ENCODE data around the gene CREBRF. TPM values are rescaled to one million over a fixed set of nuclear protein-coding genes. Genes with fewer than 3 reads are reported as not detected.

The CREBRF gene
- polyA plus RNA-seq, 2 of the 4 experiments (the other 2 are of a cell fraction): 1.8 to 7.2 TPM

- Histone ChIP-seq H3K4me2 (no peak overlapping the region), H3K4me1 (no peaks in the 10 kb centered on the region), H3K4me3 (no peak overlapping the region), H3K9me3 (no peaks in the 10 kb centered on the region), H3K27ac (no peak overlapping the region)
- CTCF ChIA-PET: interaction anchor here (1.4 kb wide), 1 partner anchor 14 kb away, joined by 3 read pairs; no protein-coding TSS in a partner anchor
- no peak for TF ChIP-seq HDAC2 (IDR thresholded peaks at IDR 0.05)
- TF ChIP-seq RNF2 (IDR thresholded peaks at IDR 0.05; ENCODE audit: borderline replicate concordance, low read depth): no peak
- POLR2A ChIA-PET: no interaction called here
- DNase-seq (ENCODE audit: low read depth in 1 of 2, low spot score in 1 of 2) (no peak), FAIRE-seq (no peak), ATAC-seq (no peak)
- 92% methylated on average over 24 of the region's 24 CpGs for WGBS (ENCODE audit: missing lambda C conversion rate)
These were observed 20.0 kb upstream of the CREBRF start for GRCh38 chr5:173035904-173036707.

GRCh38 chr5:173039188-173039587 is 17.0 kb upstream of the CREBRF start:
- CTCF ChIA-PET: interaction anchor here (0.7 to 1.2 kb wide), 3 partner anchors 13 to 332 kb away, joined by 3 read pairs; partner anchors contain the start of gene RPL26L1
- POLR2A ChIA-PET: no interaction called here

GRCh38 chr5:173039964-173040363 is 16.2 kb upstream of the CREBRF start:
- no peaks in the 10 kb centered on the region for H3K4me1 ChIP-seq
- 89% methylated on average over 5 of the region's 5 CpGs for WGBS (ENCODE audit: missing lambda C conversion rate)
- CTCF ChIA-PET: interaction anchor here (0.8 to 1.2 kb wide), 2 partner anchors 13 to 56 kb away, joined by 3 read pairs; no protein-coding TSS in a partner anchor
- ATAC-seq (no peak), DNase-seq (ENCODE audit: low read depth in 1 of 2, low spot score in 1 of 2) (no peak), FAIRE-seq (no peak)
- no peak overlapping the region for H3K4me3 ChIP-seq
- no peak overlapping the region for H3K27ac ChIP-seq
- no peak overlapping the region for H3K4me2 ChIP-seq
- POLR2A ChIA-PET: no interaction called here
- TF ChIP-seq KDM1A (IDR thresholded peaks at IDR 0.05; ENCODE audit: low read depth) (no peak), PBX3 (IDR thresholded peaks at IDR 0.05) (no peak), EP300 (IDR thresholded peaks at IDR 0.05) (no peak), ZFP36 (IDR thresholded peaks at IDR 0.05; ENCODE audit: borderline replicate concordance, partially characterized antibody) (no peak), MAFK (IDR thresholded peaks at IDR 0.05; ENCODE audit: partially characterized antibody) (no peak), HEYL (CRISPR knock-in tag; IDR thresholded peaks at IDR 0.05) (no peak), RNF2 (IDR thresholded peaks at IDR 0.05; ENCODE audit: borderline replicate concordance, low read depth) (no peak), NR3C1 (IDR thresholded peaks at IDR 0.05) (no peak), PHF8 (IDR thresholded peaks at IDR 0.05; ENCODE audit: borderline replicate concordance, low read depth) (no peak), TFCP2L1 (CRISPR knock-in tag; IDR thresholded peaks at IDR 0.05) (no peak), BCL3 (IDR thresholded peaks at IDR 0.05) (no peak), CEBPB (IDR thresholded peaks at IDR 0.05) (no peak)
- no peaks in the 10 kb centered on the region for H3K9me3 ChIP-seq

More at GRCh38 chr5:173039188-173039587, 17.0 kb upstream of the CREBRF start:
- TF ChIP-seq REST (IDR thresholded peaks at IDR 0.05) (no peak), CHD4 (IDR thresholded peaks at IDR 0.05; ENCODE audit: borderline replicate concordance) (no peak), E2F6 (IDR thresholded peaks at IDR 0.05; ENCODE audit: borderline replicate concordance, low read depth) (no peak), KDM1A (IDR thresholded peaks at IDR 0.05; ENCODE audit: low read depth) (no peak), HDAC2 (IDR thresholded peaks at IDR 0.05) (no peak), SREBF2 (IDR thresholded peaks at IDR 0.05) (no peak), RNF2 (IDR thresholded peaks at IDR 0.05; ENCODE audit: borderline replicate concordance, low read depth) (no peak), HOXA7 (CRISPR knock-in tag; IDR thresholded peaks at IDR 0.05) (no peak), RFX5 (IDR thresholded peaks at IDR 0.05) (no peak), RCOR1 (IDR thresholded peaks at IDR 0.05; ENCODE audit: low read depth, low read length) (no peak)
- H3K27ac ChIP-seq: no peak overlapping the region
- no peak overlapping the region for H3K4me2 ChIP-seq
- no peaks in the 10 kb centered on the region for H3K4me1 ChIP-seq
- FAIRE-seq: no peak
- H3K4me3 ChIP-seq: no peak overlapping the region
- ATAC-seq: no peak
- 92% methylated on average over 3 of the region's 3 CpGs for WGBS (ENCODE audit: missing lambda C conversion rate)
- no peak for DNase-seq (ENCODE audit: low read depth in 1 of 2, low spot score in 1 of 2)
- no peaks in the 10 kb centered on the region for H3K9me3 ChIP-seq
